ENCODE results near the gene TUSC2.

GRCh38 chr3:50319181-50319893 lies 8.7 kb downstream of the TUSC2 start:
- no peak for TF ChIP-seq CTCF (IDR thresholded peaks at IDR 0.05; ENCODE audit: control extremely low read depth in 1 of 3, insufficient read depth in 1 of 3, low read depth in 1 of 3, low read length in 3 of 3)
- no peak for TF ChIP-seq POLR2A (IDR thresholded peaks at IDR 0.05; ENCODE audit: control extremely low read depth in 1 of 2, low read depth in 2 of 2, low read length in 2 of 2)
- no peak for TF ChIP-seq SIRT6 (IDR thresholded peaks at IDR 0.05; ENCODE audit: low read length)
- TF ChIP-seq EP300 (IDR thresholded peaks at IDR 0.05; ENCODE audit: borderline replicate concordance in 1 of 2, low read depth in 2 of 2, low read length in 2 of 2), result no peak
- TF ChIP-seq SP1 (IDR thresholded peaks at IDR 0.05; ENCODE audit: low read depth, low read length), result no peak
